Measurements from ENCODE around the gene DCTN5. TPM values are rescaled to one million over a fixed set of nuclear protein-coding genes. Genes with fewer than 3 reads are reported as not detected.

Gene DCTN5
- total and polyA plus RNA-seq, 10 donors = 11.9 to 62.5 (median 41.3) TPM

- no peak overlapping the region for H3K27ac ChIP-seq
- H3K36me3 ChIP-seq = no peaks in the 10 kb centered on the region
- TF ChIP-seq CTCF (IDR thresholded peaks at IDR 0.05 in 8 of 11, conservative IDR thresholded peaks at IDR 0.05 in 3 of 11) (no peak), POLR2AphosphoS5 (IDR thresholded peaks at IDR 0.05) (no peak), POLR2A (IDR thresholded peaks at IDR 0.05) (no peak)
- 75 to 84% (median 79%) methylated on average over 3 of the region's 3 CpGs for WGBS, 5 donors
- peaks cover 0 to 21% (median 0%) of the 10 kb centered on the region in 7 donors for H3K27me3 ChIP-seq (replicated peaks in 1 of 7)
- DNase-seq = no peak
- intact Hi-C loops (cut with DNase I; ENCODE audit: low total_unique reads) = no loop called here
- no peak overlapping the region for H3K4me3 ChIP-seq
- H3K4me1 ChIP-seq = peaks cover 0 to 5% (median 2%) of the 10 kb centered on the region in 6 donors
- H3K9me3 ChIP-seq = peaks cover 0 to 22% (median 18%) of the 10 kb centered on the region in 8 donors
Measured at GRCh38 chr16:23726710-23727109, 85.4 kb downstream of the DCTN5 start.

Other genes starting within 250 kb of the DCTN5 start
- 10 to 100 TPM; 15.9 to 25.5 (median 19.9) TPM for gene COG7, start 188.3 kb upstream of the DCTN5 start, total RNA-seq
- gene COG7, start 188.3 kb upstream of the DCTN5 start, polyA plus RNA-seq = 10 to 100 TPM in 2 of 3 donors, 1 to 10 TPM in 1; 9.6 to 17.5 (median 17.0) TPM
- 100 to 1,000 TPM; 131 to 179 (median 152) TPM for gene GGA2, start 131.0 kb upstream of the DCTN5 start, total RNA-seq
- 10 to 100 TPM; 49.4 to 57.2 (median 56.6) TPM for gene GGA2, start 131.0 kb upstream of the DCTN5 start, polyA plus RNA-seq
- gene EARS2, start 84.1 kb upstream of the DCTN5 start, total RNA-seq = 10 to 100 TPM; 10.7 to 21.8 (median 19.3) TPM
- 10 to 100 TPM in 1 of 3 donors, 1 to 10 TPM in 2; 9.8 to 10.0 (median 9.9) TPM for gene EARS2, start 84.1 kb upstream of the DCTN5 start, polyA plus RNA-seq
- gene UBFD1, start 83.7 kb upstream of the DCTN5 start, total RNA-seq = 10 to 100 TPM; 39.0 to 63.7 (median 43.4) TPM
- gene UBFD1, start 83.7 kb upstream of the DCTN5 start, polyA plus RNA-seq = 1 to 10 TPM; 4.2 to 9.1 (median 6.5) TPM
- 10 to 100 TPM; 40.1 to 91.0 (median 49.0) TPM for gene NDUFAB1, start 45.1 kb upstream of the DCTN5 start, total RNA-seq
- gene NDUFAB1, start 45.1 kb upstream of the DCTN5 start, polyA plus RNA-seq = 100 to 1,000 TPM in 1 of 3 donors, 10 to 100 TPM in 2; 71.7 to 140 (median 98.1) TPM
- 10 to 100 TPM in 6 of 7 donors, 1 to 10 TPM in 1; 9.6 to 22.0 (median 13.7) TPM for gene PALB2, start 156 bp upstream of the DCTN5 start, total RNA-seq
- 10 to 100 TPM in 2 of 3 donors, 1 to 10 TPM in 1; 9.3 to 13.3 (median 10.1) TPM for gene PALB2, start 156 bp upstream of the DCTN5 start, polyA plus RNA-seq
- gene PLK1, start 37.4 kb downstream of the DCTN5 start, total RNA-seq = 10 to 100 TPM in 3 of 7 donors, 1 to 10 TPM in 4; 4.8 to 19.4 (median 8.4) TPM
- 1 to 10 TPM; 2.0 to 6.9 (median 6.4) TPM for gene PLK1, start 37.4 kb downstream of the DCTN5 start, polyA plus RNA-seq
- not detected for gene ERN2, start 71.8 kb downstream of the DCTN5 start, total RNA-seq
- gene ERN2, start 71.8 kb downstream of the DCTN5 start, polyA plus RNA-seq = under 1 TPM in 1 of 3 donors, not detected in 2; 0.05 TPM
- not detected for gene CHP2, start 113.6 kb downstream of the DCTN5 start, total RNA-seq
- gene CHP2, start 113.6 kb downstream of the DCTN5 start, polyA plus RNA-seq = under 1 TPM in 1 of 3 donors, not detected in 2; 0.06 TPM
- 100 to 1,000 TPM; 169 to 284 (median 189) TPM for gene PRKCB, start 194.5 kb downstream of the DCTN5 start, total RNA-seq
- 10 to 100 TPM; 33.8 to 53.5 (median 39.3) TPM for gene PRKCB, start 194.5 kb downstream of the DCTN5 start, polyA plus RNA-seq